KG1 (cell line): ENCODE data around the gene FOXR1.
"Not testable (repeated sequence)": the region's sequence is repeated elsewhere in the genome, so short reads cannot be mapped to it uniquely, and the experiment has no call there.

Source experiments
- DNase-seq: peaks from one replicate; lab custom pipeline; 2025; lab: John Stamatoyannopoulos, UW

The FOXR1 gene

DNA sequence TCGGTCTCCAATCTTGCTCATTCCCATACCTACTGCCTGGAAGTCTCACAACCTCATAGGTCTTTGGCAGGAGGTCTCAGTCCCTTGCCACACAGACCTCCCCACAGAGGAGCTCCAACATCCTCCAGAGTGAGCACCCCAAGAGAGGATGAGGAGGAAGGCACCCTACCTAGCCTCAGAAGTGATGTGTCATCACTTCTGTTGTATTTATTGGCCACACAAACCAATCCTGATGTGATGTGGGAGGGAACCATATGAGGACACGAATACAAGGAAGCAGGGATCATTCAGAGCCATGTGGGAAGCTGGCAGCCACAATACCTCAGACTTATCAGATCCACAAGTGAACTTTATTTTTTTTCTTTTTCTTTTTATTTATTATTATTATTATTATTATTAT, 24.5 kb upstream of the FOXR1 start:
- no peak for DNase-seq

DNA sequence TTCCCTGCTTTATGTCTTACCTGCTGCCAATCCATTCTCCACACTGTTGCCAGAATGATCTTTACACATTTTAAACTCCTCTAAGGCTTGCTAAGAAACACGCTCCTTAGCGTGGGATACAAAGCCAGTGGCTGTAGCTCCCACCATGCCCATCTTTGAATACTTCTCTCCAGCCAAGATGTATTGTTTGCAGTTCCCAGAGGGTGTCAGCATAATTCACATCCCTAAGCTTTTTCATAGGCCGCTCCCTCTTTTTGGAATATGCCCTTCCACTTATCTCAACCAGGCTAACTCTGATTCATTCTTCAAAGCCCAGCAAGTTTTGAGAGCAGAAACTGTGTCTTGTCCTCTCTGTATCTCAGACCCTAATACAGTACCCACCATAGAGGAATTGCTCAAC, 23.6 kb upstream of the FOXR1 start:
- no peak for DNase-seq

DNA sequence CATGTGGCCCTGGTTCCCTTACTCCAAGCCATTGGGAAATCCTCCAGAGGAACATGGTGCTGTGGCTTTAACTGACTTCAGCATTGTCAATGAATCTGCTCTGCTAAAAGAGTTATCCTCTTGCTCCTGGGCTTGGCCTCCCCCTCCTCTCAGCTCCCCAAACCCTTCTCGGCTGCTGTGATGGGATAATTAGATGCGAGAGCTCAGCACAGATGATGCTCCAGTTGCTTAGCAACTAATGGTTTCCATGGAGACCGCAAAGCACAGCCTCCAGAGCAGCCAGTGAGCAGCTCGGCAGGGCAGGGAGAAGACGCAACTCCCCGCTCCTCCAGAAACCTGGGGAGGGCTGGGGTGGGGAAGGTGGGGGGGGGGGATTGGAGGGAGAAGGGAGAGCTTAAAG, 18.3 kb upstream of the FOXR1 start:
- no peak for DNase-seq

DNA sequence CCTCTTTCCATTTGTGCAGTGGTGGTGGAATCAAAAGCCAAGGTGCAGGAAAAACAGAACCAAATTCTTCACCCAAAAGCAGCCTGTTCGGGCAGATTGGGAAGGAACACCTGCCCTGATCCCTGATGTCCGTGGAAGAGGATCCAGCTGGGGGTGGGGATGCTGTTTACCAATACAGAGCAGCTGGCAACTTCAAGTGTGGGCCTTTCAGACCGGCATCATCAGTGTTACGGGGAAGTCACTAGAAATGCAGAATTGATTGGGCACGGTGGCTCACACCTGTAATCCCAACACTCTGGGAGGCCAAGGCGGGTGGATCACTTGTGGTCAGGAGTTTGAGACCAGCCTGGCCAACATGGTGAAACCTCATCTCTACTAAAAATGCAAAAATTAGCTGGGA, 17.6 kb upstream of the FOXR1 start:
- DNase-seq: not testable (repeated sequence)

DNA sequence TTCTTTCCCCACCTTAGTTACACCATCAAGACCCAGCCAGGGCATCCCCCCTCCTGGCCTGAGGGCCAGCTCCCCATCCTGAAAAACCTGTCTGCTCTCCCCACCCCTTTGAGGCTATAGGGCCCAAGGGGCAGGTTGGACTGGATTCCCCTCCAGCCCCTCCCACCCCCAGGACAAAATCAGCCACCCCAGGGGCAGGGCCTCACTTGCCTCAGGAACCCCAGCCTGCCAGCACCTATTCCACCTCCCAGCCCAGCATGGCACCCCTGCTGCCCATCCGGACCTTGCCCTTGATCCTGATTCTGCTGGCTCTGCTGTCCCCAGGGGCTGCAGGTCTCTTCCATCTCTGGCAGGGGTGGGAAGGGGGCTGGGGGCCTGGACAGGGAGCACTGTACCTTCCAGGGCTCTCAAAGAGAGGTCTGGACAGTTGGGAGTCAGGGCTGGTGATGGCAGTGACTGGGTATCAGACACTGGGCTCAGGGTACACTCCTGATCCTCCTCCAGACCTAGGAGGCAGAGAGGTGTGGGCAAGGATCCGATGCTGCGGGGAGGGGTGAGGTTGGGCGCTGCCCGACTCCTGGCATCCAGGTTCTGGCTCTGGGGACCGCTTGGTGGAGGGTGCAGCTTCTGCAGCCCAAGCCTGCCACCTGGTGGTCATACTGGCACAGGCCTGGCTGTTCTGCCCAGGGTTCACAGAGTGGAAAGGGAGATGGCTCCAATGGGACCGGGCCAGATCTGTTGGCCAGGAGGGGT, 15.3 kb upstream of the FOXR1 start, which contains the start of gene UPK2:
Gene UPK2, plus strand, starts transcription at position 205 of the 753 bp plus-strand sequence. Its CDS starts 53 bp downstream, at position 258.
- peak; percentile 87 for DNase-seq

DNA sequence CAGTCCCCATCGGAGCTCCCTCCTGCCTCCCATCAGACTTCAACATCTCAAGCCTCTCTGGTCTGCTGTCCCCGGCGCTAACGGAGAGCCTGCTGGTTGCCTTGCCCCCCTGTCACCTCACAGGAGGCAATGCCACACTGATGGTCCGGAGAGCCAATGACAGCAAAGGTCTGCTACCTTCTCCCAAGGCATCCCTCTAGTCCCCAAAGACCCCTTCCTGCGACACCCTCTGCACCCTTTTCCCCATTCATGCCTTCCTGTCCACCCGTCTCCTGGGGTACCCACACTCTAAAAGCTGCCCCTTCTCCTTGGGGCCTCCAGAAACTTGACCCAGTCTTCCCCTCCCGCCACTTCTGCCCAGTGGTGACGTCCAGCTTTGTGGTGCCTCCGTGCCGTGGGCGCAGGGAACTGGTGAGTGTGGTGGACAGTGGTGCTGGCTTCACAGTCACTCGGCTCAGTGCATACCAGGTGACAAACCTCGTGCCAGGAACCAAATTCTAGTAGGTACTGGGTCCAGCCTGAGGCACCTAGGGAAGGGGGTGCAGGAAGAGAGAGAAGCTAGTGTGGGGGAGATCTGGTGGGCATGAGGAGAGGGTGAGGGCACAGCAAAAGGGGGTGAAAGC, 14.6 kb upstream of the FOXR1 start:
- DNase-seq: no peak

DNA sequence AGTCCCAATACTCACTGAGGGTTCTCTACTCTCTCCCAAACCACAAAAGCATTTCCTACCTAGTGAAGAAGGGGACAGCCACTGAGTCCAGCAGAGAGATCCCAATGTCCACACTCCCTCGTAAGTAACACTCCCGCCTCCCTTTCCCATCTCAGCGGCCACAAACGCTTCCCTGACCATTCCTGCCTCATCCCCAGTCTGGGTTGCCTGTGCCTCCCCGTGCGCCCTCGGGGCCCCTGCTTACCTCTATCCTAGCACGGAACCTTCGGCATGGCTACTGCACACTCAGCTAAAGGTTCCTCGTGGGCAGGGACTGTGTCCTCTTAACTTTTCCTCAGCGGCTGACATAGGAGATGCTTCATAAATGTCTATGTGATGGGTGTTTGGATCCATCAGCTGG, 14.0 kb upstream of the FOXR1 start:
- DNase-seq: no peak

DNA sequence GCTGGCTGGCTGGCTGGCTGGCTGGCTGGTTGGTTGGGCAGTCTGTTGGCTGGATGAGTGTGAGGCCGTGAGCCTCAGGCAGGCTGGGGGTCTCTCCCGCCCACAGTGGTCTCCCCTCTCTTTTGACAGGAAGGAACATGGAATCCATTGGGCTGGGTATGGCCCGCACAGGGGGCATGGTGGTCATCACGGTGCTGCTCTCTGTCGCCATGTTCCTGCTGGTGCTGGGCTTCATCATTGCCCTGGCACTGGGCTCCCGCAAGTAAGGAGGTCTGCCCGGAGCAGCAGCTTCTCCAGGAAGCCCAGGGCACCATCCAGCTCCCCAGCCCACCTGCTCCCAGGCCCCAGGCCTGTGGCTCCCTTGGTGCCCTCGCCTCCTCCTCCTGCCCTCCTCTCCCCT, 13.6 kb upstream of the FOXR1 start:
- no peak for DNase-seq

DNA sequence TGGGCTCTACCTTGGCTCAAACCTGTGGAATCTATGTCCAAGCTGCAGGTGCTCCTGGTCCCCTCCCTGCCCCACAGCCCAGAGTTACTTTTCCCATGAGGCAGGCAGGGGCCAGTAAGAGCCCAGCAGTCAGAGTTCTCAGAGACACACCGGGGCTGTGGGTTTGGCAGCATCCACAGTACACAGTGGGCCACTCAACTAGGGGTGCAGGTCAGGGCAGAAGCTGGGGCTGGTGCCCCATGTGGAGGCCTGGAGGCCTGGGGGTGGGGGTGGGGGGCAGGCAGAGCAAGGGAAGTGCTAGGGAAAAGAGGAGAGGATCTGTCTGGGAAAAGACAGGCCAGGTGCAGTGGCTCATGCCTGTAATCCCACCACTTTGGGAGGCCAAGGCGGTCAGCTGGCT, 13.0 kb upstream of the FOXR1 start:
- no peak for DNase-seq

DNA sequence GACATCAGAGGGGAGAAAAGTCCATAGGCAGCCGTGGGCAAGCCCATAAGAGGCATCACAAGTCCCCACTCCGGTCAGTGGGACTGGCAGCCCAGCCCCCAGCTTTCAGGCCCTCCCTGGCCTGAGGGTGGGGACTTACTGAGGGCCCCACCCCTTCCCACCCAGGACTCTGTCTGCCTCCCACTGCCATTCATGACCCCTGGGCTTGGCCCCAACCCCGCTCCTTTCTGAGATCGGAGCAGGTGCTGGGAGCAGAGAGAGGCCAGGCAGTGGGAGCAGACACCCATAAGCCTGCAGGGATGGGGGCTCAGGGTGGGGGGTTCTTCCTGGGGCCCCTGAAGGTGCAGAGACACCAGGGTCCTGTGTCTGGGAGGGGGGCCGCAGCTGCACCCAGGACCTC, 10.4 kb upstream of the FOXR1 start:
- DNase-seq: no peak

DNA sequence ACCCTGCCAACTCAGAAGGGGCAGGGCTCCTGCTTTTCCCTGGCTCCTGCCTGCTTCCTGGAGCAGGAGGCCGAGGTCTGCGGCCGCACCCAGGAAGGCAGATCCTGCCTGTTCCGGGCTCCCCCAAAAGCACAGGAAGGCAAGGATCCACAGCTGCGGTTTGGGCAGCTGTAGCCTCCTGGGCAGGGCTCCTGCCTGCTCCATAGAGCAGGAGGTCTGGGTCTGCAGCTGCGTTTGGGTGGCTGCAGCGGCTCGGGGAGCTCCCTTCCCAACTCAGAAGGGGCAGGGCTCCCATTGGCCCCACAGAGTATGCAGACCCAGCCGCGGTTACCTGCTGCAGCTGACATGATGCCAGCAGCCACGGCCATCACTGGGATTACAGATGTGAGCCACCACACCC, 10.0 kb upstream of the FOXR1 start:
- DNase-seq: no peak

DNA sequence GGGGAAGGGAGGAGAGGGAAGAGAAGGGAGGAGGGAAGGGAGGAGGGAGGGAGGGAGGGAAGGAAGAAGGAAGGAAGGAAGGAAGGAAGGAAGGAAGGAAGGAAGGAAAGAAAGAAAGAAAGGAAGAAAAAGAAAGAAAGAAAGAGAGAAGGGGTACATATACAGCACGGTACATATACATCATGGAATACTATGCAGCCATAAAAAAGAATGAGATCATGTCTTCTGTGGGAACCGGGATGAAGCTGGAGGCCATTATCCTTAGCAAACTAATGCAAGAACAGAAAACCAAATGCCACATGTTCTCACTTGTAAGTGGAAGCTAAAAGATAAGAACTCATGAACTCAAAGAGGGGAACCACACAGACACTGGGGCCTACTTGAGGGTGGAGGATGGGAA, 2.1 kb upstream of the FOXR1 start:
- DNase-seq: not testable (repeated sequence)

DNA sequence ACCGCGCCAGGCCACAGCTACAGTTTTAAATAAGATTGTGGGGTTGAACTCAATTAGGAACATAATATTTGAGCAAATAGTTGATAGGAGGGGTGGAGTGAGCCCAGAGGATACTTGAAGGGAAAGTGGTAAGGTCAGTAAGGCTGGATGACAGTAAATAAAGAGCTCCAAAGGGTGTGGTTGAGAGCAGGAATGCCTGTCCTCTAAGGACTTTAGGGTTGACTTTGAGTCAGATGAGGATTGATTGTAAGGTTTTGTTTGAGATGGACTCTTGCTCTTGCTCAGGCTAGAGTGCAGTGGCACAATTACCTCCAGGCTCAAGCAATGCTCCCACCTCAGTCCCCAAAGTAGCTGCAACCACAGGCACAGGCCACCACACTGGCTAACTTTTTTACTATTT, 2.4 kb downstream of the FOXR1 start:
- DNase-seq: no peak

DNA sequence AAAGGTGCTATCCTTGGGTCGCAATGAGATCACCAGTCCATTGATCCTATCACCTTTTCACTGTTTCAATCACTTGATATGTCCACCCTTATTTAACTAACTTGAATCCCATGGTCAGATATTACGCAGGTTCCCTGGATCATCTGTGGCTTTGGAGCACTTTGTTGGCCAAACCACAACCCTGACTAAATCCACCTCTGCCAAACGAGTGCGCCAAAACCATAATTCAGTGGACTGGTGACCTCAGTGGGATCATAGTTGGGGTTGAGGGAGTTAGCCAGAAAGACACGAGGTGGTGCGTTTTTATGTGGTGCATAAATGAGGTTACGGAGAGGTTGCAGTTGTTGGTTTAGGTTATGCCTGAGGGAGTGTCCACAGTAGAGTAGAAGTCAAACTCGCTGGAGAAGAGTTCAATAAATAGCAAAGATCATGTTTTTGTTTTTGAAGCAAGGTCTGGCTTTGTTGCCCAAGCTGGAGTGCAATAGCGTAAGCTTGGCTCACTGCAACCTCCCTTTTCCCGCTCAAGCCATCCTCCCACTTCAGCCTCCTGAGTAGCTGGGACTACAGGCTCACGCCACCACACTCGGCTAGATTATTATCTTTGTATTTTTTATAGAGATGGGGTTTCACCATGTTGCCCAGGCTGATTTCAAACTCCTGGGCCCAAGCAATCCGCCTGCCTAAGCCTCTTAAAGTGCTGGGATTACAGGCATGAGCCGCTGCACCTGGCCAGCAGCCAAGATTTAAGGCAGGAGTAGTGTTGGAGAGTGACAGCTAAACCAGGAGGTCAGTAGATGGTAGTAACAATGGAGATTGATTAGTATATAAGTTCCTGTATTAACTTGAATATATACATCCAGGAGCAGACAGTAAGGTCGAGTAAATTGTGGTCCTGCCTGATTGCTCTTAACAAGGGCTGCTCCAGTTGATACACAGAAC, 4.5 kb downstream of the FOXR1 start:
- no peak for DNase-seq

DNA sequence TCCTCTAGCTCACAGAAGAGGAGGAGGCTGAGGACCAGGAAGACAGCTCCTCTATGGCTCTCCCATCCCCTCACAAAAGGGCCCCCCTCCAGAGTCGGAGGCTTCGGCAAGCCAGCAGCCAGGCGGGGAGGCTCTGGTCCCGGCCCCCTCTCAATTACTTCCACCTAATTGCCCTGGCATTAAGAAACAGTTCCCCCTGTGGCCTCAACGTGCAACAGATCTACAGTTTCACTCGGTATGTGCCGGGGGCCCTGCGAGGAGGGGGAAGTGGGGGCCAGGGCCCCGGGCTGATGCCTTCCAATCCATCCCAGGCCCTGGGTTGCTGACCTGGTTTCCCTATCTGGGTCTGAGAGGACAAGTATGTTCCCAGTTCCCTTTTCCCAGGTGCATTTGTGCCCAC, 7.9 kb downstream of the FOXR1 start:
- DNase-seq: no peak

DNA sequence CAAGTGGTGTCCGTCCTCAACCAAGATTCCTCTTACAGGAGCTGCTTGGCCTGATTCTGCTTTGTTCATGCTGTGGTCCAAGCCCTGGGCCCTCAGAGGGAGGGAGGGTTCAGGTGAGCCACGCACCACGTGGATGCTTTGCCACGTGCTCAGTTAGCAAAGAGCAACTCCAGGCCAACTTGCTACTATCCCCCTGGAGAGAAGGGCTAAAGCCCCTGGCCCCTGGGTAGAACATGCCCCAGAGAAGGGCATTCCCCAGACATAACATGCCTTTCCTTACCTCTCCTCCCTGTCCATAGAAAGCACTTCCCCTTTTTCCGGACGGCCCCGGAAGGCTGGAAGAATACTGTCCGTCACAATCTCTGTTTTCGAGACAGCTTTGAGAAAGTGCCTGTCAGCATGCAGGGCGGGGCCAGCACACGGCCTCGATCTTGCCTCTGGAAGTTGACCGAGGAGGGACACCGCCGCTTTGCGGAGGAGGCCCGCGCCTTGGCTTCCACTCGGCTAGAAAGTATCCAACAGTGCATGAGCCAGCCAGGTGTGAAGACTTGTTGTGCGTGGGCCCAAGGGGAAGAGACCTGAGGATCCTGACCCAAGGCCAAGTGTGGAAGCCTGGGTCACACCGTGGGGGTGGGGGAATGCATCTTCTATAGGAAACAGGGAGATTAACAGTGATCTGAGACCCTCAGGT, 8.8 kb downstream of the FOXR1 start:
- DNase-seq: no peak

DNA sequence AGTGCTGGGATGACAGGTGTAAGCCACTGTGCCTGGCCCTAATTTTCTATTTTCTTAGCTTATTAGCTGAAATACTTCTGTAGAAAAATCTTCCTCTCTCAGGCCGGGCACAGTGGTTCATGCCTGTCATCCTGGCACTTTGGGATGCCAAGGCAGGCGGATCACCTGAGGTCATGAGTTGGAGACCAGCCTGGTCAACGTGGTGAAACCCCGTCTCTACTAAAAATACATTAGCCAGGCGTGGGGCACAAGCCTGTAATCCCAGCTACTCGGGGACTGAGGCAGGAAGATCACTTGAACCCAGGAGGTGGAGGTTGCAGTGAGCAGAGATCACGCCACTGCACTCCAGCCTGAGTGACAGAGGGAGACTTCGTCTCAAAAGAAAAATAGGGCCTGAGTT, 12.8 kb downstream of the FOXR1 start:
- not testable (repeated sequence) for DNase-seq

DNA sequence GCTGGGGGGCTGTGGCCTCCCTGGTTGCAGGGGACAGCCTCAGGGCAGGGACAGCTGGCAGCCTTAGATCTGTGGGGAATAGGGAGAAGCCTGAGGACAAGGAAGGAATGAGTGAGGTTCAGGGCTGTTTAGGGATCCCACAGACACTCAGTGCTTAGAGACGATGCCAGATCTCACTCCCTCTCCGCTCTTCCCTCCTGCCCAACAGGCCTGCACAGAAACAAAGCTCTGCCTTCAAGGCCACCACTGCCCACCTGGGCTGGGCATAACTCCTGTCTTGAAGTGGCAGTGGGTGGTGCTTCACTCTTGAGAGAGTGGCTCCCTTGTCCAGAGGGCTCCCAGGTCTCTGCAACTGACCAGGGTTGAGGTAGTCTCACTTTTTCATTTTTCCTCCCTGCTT, 13.3 kb downstream of the FOXR1 start:
- DNase-seq: no peak

DNA sequence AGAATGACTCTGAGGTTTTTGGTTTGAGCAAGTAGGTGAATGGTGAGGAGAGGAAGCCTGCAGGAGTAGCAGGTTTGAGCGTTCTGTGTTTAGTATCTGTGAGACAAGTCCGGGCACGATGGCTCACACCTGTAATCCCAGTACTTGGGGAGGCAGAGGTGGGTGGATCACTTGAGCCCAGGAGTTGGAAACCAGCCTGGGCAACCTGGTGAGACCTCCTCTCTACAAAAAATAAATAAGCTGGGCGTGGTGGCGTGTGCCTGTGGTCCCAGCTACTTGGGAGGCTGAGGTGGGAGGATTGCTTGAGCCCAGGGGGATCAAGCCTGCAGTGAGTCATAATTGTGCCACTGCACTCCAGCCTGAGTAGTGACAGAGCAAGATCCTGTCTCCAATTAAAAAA, 16.7 kb downstream of the FOXR1 start:
- DNase-seq: no peak

DNA sequence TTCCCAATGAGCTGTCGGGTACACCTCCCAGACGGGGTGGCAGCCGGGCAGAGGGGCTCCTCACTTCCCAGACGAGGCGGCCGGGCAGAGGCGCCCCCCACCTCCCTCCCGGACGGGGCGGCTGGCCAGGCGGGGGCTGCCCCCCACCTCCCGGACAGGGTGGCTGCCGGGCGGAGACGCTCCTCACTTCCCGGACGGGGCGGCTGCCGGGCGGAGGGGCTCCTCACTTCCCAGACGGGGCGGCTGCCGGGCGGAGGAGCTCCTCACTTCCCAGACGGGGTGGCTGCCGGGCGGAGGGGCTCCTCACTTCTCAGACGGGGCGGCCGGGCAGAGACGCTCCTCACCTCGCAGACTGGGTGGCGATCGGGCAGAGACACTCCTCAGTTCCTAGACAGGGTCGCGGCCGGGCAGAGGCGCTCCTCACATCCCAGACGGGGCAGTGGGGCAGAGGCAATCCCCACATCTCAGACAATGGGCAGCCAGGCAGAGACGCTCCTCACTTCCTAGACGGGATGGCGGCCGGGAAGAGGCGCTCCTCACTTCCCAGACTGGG, 20.0 kb downstream of the FOXR1 start:
- not testable (repeated sequence) for DNase-seq

DNA sequence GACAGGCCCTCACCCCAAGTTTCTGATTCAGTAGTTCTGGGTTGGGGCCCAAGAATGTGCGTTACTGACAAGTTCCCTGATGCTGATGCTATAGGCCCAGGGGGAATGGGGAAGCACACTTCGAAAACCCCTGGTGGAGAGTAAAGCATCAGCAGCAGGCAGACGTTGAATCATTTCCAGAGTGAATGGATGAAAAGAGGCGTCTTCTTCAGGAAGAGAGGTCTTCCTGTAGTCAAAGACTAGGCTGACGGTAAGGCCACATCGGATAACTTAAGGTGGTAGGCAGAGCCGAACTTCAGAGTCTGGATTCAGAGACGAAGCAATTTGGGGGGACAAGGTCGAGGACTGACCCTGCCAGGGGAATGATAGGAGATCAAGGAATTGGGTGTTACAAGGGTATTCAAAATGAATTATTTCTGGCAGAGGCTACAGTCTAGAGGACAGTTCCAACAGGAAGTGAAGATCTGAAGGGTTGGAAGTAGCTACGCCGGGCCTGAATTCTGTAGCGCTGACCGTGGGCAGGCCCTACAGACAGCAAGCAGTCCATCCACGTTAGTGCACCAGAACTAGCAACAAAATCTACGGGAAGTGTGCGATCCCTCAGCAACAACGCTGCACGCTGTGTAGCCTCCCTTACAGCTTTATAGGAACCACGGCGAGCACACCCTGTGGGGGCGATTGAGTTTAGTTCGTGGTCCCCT, 25.5 kb downstream of the FOXR1 start:
- peak; percentile 53 for DNase-seq
